ENCODE measurements around the gene SLC9A3.

DNA sequence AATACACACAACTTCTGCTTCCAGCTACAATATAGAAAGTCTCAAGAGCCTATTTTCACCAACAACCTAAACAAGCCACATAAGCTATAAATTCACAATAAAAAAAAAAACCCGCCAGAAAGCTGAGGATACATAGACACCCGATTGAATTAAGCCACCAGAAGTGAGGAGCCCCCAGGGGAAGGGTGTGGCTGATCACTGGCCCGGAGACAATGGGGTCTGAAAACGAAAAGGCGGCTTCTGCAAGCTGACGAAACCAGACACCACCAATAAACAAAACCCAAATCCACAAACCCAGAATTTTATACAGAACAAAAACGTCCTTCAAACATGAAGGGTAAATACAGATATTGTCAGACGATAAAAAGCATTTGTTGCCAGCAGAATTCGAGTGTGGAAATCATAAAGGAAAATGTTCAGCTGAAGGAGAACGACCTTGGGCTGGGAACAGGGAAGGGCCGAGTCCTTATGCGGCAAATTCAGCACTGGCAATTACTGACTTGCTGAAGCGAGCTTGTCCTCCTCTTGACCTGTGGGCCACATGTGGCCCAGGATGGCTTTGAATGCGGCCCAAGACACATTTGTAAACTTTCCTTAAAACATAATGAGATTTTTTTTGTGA lies 48.3 kb upstream of the SLC9A3 start:
- TF ChIP-seq, protein P1, sequence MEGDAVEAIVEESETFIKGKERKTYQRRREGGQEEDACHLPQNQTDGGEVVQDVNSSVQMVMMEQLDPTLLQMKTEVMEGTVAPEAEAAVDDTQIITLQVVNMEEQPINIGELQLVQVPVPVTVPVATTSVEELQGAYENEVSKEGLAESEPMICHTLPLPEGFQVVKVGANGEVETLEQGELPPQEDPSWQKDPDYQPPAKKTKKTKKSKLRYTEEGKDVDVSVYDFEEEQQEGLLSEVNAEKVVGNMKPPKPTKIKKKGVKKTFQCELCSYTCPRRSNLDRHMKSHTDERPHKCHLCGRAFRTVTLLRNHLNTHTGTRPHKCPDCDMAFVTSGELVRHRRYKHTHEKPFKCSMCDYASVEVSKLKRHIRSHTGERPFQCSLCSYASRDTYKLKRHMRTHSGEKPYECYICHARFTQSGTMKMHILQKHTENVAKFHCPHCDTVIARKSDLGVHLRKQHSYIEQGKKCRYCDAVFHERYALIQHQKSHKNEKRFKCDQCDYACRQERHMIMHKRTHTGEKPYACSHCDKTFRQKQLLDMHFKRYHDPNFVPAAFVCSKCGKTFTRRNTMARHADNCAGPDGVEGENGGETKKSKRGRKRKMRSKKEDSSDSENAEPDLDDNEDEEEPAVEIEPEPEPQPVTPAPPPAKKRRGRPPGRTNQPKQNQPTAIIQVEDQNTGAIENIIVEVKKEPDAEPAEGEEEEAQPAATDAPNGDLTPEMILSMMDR (IDR thresholded peaks at IDR 0.05) = no peak
- TF ChIP-seq POLR2AphosphoS5 (IDR thresholded peaks at IDR 0.05; ENCODE audit: insufficient read depth in 1 of 2, low read depth in 1 of 2) = no peak
- TF ChIP-seq POLR2A (IDR thresholded peaks at IDR 0.05) = no peak
